Stimulated activated CD4-positive, alpha-beta T cell treated with anti-CD3 and anti-CD28 coated beads, Interleukin-1b, Interleukin-23, amount 100 ng/mL, for 24 hours (primary cell): ENCODE data around the gene HBA1.
"Not testable (repeated sequence)": the region's sequence is repeated elsewhere in the genome, so short reads cannot be mapped to it uniquely, and the experiment has no call there.

Source experiments
- DNase-seq, 4 experiments: peaks; one replicate each; pipeline ENCODE4 v3.0.0-alpha.2; 2020; ENCODE audit warnings: low read depth in 4 of 4, low spot score in 1 of 4

Gene HBA1

GRCh38 chr16:173928-174769, 2.3 kb upstream of the HBA1 start:
- DNase-seq: not testable (repeated sequence)

- DNase-seq: no peak
Measured at GRCh38 chr16:175011-175949, 1.2 kb upstream of the HBA1 start.

- DNase-seq: not testable (repeated sequence)
Measured at GRCh38 chr16:176006-176405, 474 bp upstream of the HBA1 start.

- no peak for DNase-seq
Measured at GRCh38 chr16:177394-177822, 928 bp downstream of the HBA1 start.

- no peak for DNase-seq
Measured at GRCh38 chr16:177981-178667, 1.6 kb downstream of the HBA1 start.

GRCh38 chr16:178668-179015, 2.2 kb downstream of the HBA1 start:
- no peak for DNase-seq

GRCh38 chr16:179211-180092, 3.0 kb downstream of the HBA1 start:
- DNase-seq: no peak

- no peak for DNase-seq
Measured at GRCh38 chr16:180101-180675, 3.7 kb downstream of the HBA1 start, which contains the start of gene HBQ1. Gene HBQ1 (plus strand): TSS chr16:180459. CDS start chr16:180487, 28 bp downstream.

GRCh38 chr16:180681-181564, 4.4 kb downstream of the HBA1 start:
- DNase-seq: peak in 3 of 4 experiments; percentile 75 to 80 (median 76)

GRCh38 chr16:181565-182021, 5.1 kb downstream of the HBA1 start:
- peak in 1 of 4 experiments; percentile 65 for DNase-seq

GRCh38 chr16:183005-183404, 6.5 kb downstream of the HBA1 start:
- DNase-seq: no peak

- DNase-seq: no peak
Measured at GRCh38 chr16:185213-185612, 8.7 kb downstream of the HBA1 start.

- no peak for DNase-seq
Measured at GRCh38 chr16:185691-186090, 9.2 kb downstream of the HBA1 start.

GRCh38 chr16:187330-187729, 10.8 kb downstream of the HBA1 start:
- no peak for DNase-seq

- no peak for DNase-seq
Measured at GRCh38 chr16:188674-189073, 12.2 kb downstream of the HBA1 start.

GRCh38 chr16:189604-190186, 13.2 kb downstream of the HBA1 start:
- no peak for DNase-seq

GRCh38 chr16:191831-192230, 15.4 kb downstream of the HBA1 start:
- no peak for DNase-seq

- DNase-seq: no peak
Measured at GRCh38 chr16:192686-193085, 16.2 kb downstream of the HBA1 start.

GRCh38 chr16:193441-193840, 17.0 kb downstream of the HBA1 start:
- DNase-seq: no peak
